Naive thymus-derived CD8-positive, alpha-beta T cell (primary cell): ENCODE measurements around the gene TRIM7. TPM values are rescaled to one million over a fixed set of nuclear protein-coding genes. Genes with fewer than 3 reads are reported as not detected.

Experiments used
- ATAC-seq, 2 donors: fragments of 150-1000 bp; cut with Tn5 transposase in 1 of 2; sonication (Bioruptor Pico), chemical (Tn5 transposase) in 1 of 2; 1 replicate in 1 of 2; 2 replicates in 1 of 2; pipeline ENCODE4 v1.10.0; 2021; ENCODE audit warnings: mild to moderate bottlenecking in 2 of 2, moderate library complexity in 2 of 2
- POLR2A ChIA-PET: fragments of 350-600 bp; sonication (Branson Sonifier 250); formaldehyde crosslinking; loops from one replicate; lab custom pipeline; 2021; ENCODE audit warnings: antibody characterized with exemption; lab: Charles Lee
- DNase-seq, 10 donors: peaks; one replicate each; pipeline versions ENCODE4 v3.0.0 to v3.0.0-alpha.2; 2020 to 2022
- H3K27ac Mint-ChIP-seq, 10 donors: one replicate each; pipeline ENCODE4 v1.8.0; 2020 to 2022; ENCODE audit warnings: mild to moderate bottlenecking in 10 of 10, mixed read lengths in 10 of 10, moderate library complexity in 4 of 10, inconsistent platforms in 1 of 10
- H3K27me3 Mint-ChIP-seq, 5 donors: one replicate each; pipeline ENCODE4 v1.8.0; 2021 to 2022; ENCODE audit warnings: mixed read lengths in 5 of 5
- H3K36me3 Mint-ChIP-seq, 3 donors: one replicate each; pipeline ENCODE4 v1.8.0; 2020 to 2022; ENCODE audit warnings: mixed read lengths in 3 of 3, mild to moderate bottlenecking in 2 of 3, inconsistent platforms in 1 of 3
- H3K4me1 Mint-ChIP-seq, 4 donors: one replicate each; pipeline ENCODE4 v1.8.0; 2021 to 2022; ENCODE audit warnings: mixed read lengths in 4 of 4
- H3K4me3 Mint-ChIP-seq, 10 donors: one replicate each; pipeline ENCODE4 v1.8.0; 2020 to 2022; ENCODE audit warnings: mild to moderate bottlenecking in 10 of 10, mixed read lengths in 10 of 10, moderate library complexity in 6 of 10, inconsistent platforms in 1 of 10
- H3K9me3 Mint-ChIP-seq, 9 donors: one replicate each; pipeline ENCODE4 v1.8.0; 2020 to 2022; ENCODE audit warnings: mixed read lengths in 9 of 9, mild to moderate bottlenecking in 3 of 9, inconsistent platforms in 1 of 9, moderate library complexity in 1 of 9
- polyA plus RNA-seq, 3 donors: library from polyadenylated mRNA; unstranded; fragments of 300-500 nt; fragmentation: Illumina TruSeq; gene quantifications; one replicate each; pipeline ENCODE4 v1.2.3, GENCODE V29; 2021
- total RNA-seq, 8 experiments: library from RNA in 2 of 8; stranded (reverse) in 2 of 8; gene quantifications; one replicate each; pipeline ENCODE4 v1.2.3 and lab custom pipeline; 2021 to 2026

TRIM7 gene
- total and polyA plus RNA-seq, 5 experiments from 2014 or later = 0.40 to 4.2 (median 3.7) TPM; not detected in 2

- POLR2A ChIA-PET = interaction anchor here (15.2 to 15.4 kb wide), 2 partner anchors 14 to 21 kb away, joined by 250 to 284 read pairs; partner anchors contain the start of genes TRIM41 and TRIM52
- Mint-ChIP-seq H3K4me1 (peaks cover 17 to 52% (median 39%) of the 10 kb centered on the region in 4 donors), H3K9me3 (no peaks in the 10 kb centered on the region), H3K4me3 (no peak overlapping the region), H3K27ac (peak overlapping the region in 7 of 10 donors; percentile 6 to 69 (median 52)), H3K27me3 (no peaks in the 10 kb centered on the region), H3K36me3 (peaks cover 7 to 97% (median 26%) of the 10 kb centered on the region in 3 donors)
- ATAC-seq (no peak), DNase-seq (no peak)
Observed at GRCh38 chr5:181237729-181238385, 32.9 kb upstream of the TRIM7 start.

GRCh38 chr5:181236954-181237641 is 32.1 kb upstream of the TRIM7 start:
- Mint-ChIP-seq H3K27me3 (no peaks in the 10 kb centered on the region), H3K36me3 (peaks cover 6 to 97% (median 26%) of the 10 kb centered on the region in 3 donors), H3K27ac (peak overlapping the region in 3 of 10 donors; percentile 31 to 69 (median 36)), H3K4me3 (no peak overlapping the region), H3K9me3 (no peaks in the 10 kb centered on the region), H3K4me1 (peaks cover 13 to 46% (median 33%) of the 10 kb centered on the region in 4 donors)
- no peak for ATAC-seq
- POLR2A ChIA-PET = interaction anchor here (0.8 to 15.4 kb wide), 5 partner anchors 9 to 17 kb away, joined by 3 to 250 read pairs (median 3); partner anchors contain the start of gene TRIM41
- DNase-seq = no peak

GRCh38 chr5:181236471-181236870 is 31.5 kb upstream of the TRIM7 start:
- Mint-ChIP-seq H3K27me3 (no peaks in the 10 kb centered on the region), H3K27ac (peak overlapping the region in 2 of 10 donors; percentile 9 to 31)

DNA sequence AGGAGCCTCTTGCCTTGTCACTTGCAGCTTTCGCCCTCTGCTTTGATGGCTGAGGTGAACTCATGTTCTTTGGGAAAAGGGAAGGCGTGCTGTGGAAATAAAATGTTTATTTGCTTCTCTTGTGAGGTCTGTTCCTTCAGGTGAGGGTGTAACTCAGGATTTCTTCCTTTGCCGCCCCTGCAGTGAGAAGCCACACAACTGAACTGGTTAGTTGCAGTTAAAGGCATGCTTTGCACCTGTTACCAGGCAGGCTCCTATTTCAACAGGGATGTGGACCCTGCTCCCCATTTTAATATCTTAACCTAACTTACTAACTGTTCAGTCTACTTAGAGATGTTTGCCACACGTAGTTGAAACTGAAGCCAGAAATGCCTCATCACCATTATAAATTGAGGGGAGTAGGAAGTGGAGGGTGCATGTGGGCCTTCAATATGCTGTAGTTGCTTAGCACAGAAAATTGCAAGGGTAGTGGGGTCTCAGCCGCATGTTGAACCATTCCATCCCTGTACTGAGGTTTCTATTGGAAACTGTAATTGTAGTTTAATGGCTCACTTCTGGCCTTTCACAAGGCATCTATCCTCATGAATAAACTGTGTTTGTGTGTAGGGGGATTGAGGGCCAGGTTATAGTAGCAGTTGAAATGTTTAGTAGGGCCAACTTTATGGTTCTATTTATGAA is 30.8 kb upstream of the TRIM7 start:
- H3K4me1 Mint-ChIP-seq = peaks cover 10 to 41% (median 22%) of the 10 kb centered on the region in 4 donors
- H3K36me3 Mint-ChIP-seq = peaks cover 8 to 97% (median 28%) of the 10 kb centered on the region in 3 donors
- peak overlapping the region in 5 of 10 donors; percentile 3 to 59 (median 57) for H3K27ac Mint-ChIP-seq
- DNase-seq (no peak), ATAC-seq (no peak)
- no peak overlapping the region for H3K4me3 Mint-ChIP-seq
- POLR2A ChIA-PET = interaction anchor here (0.7 to 5.4 kb wide), 6 partner anchors 8 to 25 kb away, joined by 3 to 39 read pairs (median 6); partner anchors contain the start of genes RACK1, TRIM41 and TRIM52
- no peaks in the 10 kb centered on the region for H3K9me3 Mint-ChIP-seq
- no peaks in the 10 kb centered on the region for H3K27me3 Mint-ChIP-seq

More at GRCh38 chr5:181236471-181236870, 31.5 kb upstream of the TRIM7 start:
- Mint-ChIP-seq H3K4me1 (peaks cover 10 to 43% (median 28%) of the 10 kb centered on the region in 4 donors), H3K4me3 (no peak overlapping the region), H3K9me3 (no peaks in the 10 kb centered on the region), H3K36me3 (peaks cover 8 to 97% (median 28%) of the 10 kb centered on the region in 3 donors)
- DNase-seq = no peak
- POLR2A ChIA-PET = interaction anchor here (0.8 to 5.4 kb wide), 4 partner anchors 9 to 18 kb away, joined by 3 to 39 read pairs (median 3); partner anchors contain the start of gene TRIM41
- no peak for ATAC-seq

DNA sequence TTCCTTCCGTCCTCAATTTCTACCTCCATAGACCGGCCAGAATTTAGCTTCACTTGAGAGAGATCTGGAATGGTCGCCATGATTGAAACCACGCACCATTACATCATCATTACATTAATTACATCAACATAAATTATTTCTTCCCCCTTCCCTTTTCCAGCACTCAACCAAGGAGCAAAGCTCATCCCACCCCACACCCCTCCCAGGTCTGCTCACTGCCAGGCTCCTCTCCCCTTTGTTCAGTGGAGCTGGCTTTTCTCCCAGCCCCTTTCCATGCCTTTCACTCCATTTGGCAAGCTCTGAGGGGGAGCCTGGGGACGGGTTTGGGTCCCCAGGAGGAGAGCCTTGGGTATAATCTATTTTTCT is 30.3 kb upstream of the TRIM7 start:
- H3K36me3 Mint-ChIP-seq = peaks cover 8 to 96% (median 28%) of the 10 kb centered on the region in 3 donors
- ATAC-seq (no peak), DNase-seq (no peak)
- H3K27ac Mint-ChIP-seq = peak overlapping the region in 7 of 10 donors; percentile 27 to 69 (median 58)
- no peaks in the 10 kb centered on the region for H3K27me3 Mint-ChIP-seq
- H3K9me3 Mint-ChIP-seq = no peaks in the 10 kb centered on the region
- POLR2A ChIA-PET = interaction anchor here (0.7 to 5.4 kb wide), 4 partner anchors 8 to 26 kb away, joined by 5 to 39 read pairs (median 8); partner anchors contain the start of genes RACK1, TRIM41 and TRIM52
- H3K4me3 Mint-ChIP-seq = no peak overlapping the region
- peaks cover 13 to 44% (median 24%) of the 10 kb centered on the region in 4 donors for H3K4me1 Mint-ChIP-seq

- ATAC-seq = peak in 1 of 2 donors; percentile 13
- POLR2A ChIA-PET = interaction anchor here (0.7 to 5.4 kb wide), 4 partner anchors 9 to 26 kb away, joined by 5 to 39 read pairs (median 8); partner anchors contain the start of genes RACK1, TRIM41 and TRIM52
- peaks cover 8 to 94% (median 28%) of the 10 kb centered on the region in 3 donors for H3K36me3 Mint-ChIP-seq
Observed at GRCh38 chr5:181234455-181235306, 29.7 kb upstream of the TRIM7 start.

GRCh38 chr5:181233801-181234454 is 28.9 kb upstream of the TRIM7 start:
- H3K27me3 Mint-ChIP-seq = no peaks in the 10 kb centered on the region
- POLR2A ChIA-PET = interaction anchor here (2.1 to 5.4 kb wide), 2 partner anchors 10 kb away, joined by 9 to 39 read pairs; partner anchors contain the start of genes RACK1 and TRIM41
- H3K9me3 Mint-ChIP-seq = no peaks in the 10 kb centered on the region
- ATAC-seq (no peak), DNase-seq (no peak)
- H3K4me1 Mint-ChIP-seq = peaks cover 21 to 45% (median 30%) of the 10 kb centered on the region in 4 donors
- peaks cover 4 to 93% (median 23%) of the 10 kb centered on the region in 3 donors for H3K36me3 Mint-ChIP-seq
- H3K27ac Mint-ChIP-seq = peak overlapping the region in 3 of 10 donors; percentile 22 to 71 (median 31)
- no peak overlapping the region for H3K4me3 Mint-ChIP-seq

More at GRCh38 chr5:181234455-181235306, 29.7 kb upstream of the TRIM7 start:
- Mint-ChIP-seq H3K27ac (peak overlapping the region in 5 of 10 donors; percentile 57 to 69 (median 59)), H3K4me3 (no peak overlapping the region), H3K9me3 (no peaks in the 10 kb centered on the region), H3K27me3 (no peaks in the 10 kb centered on the region), H3K4me1 (peaks cover 15 to 44% (median 29%) of the 10 kb centered on the region in 4 donors)
- DNase-seq = no peak

DNA sequence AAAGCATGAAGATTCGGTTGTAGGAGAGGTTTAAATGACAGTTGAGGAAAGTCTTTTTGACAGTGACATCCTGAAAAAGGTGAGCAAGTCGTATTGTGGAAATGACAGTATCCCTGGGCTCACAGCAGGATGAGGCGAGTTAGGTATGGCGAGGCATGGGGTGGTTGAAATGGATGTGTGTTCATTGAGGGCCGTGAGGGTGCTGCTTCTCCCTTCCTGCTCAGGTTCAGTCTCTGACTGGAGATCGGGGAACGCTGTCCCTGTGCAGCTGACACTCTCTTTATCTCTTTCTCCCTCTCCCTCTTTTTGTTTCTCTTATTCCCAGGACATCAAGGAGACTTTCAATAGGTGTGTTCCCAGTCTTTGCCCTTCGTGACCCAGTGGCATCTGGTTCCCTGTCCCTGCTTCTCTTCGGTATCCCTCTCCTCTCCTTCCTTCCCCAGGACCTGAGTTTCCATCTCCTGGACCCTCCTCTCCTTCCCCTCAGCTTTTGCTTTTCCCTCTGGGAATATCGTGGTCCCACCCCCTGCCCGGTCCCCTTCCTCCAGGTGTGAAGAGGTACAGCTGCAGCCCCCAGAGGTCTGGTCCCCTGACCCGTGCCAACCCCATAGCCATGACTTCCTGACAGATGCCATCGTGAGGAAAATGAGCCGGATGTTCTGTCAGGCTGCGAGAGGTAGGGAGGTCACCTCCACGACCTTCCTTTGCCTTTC is 28.2 kb upstream of the TRIM7 start:
- H3K4me1 Mint-ChIP-seq = peaks cover 19 to 44% (median 25%) of the 10 kb centered on the region in 4 donors
- no peaks in the 10 kb centered on the region for H3K27me3 Mint-ChIP-seq
- no peak for DNase-seq
- H3K4me3 Mint-ChIP-seq = peak overlapping the region in 1 of 10 donors; percentile 17
- ATAC-seq = no peak
- H3K36me3 Mint-ChIP-seq = peaks cover 4 to 87% (median 18%) of the 10 kb centered on the region in 3 donors
- H3K9me3 Mint-ChIP-seq = no peaks in the 10 kb centered on the region
- H3K27ac Mint-ChIP-seq = peak overlapping the region in 6 of 10 donors; percentile 70 to 80 (median 72)
- POLR2A ChIA-PET = interaction anchor here (2.1 to 5.4 kb wide), 4 partner anchors 9 to 12 kb away, joined by 6 to 39 read pairs (median 14); partner anchors contain the start of genes RACK1 and TRIM41

GRCh38 chr5:181232593-181232992 is 27.6 kb upstream of the TRIM7 start:
- POLR2A ChIA-PET = interaction anchor here (2.1 to 11.2 kb wide), 4 partner anchors 9 to 30 kb away, joined by 6 to 212 read pairs (median 30); partner anchors contain the start of genes RACK1, TRIM41 and TRIM52
- Mint-ChIP-seq H3K27me3 (no peaks in the 10 kb centered on the region), H3K4me3 (no peak overlapping the region), H3K27ac (peak overlapping the region in 5 of 10 donors; percentile 34 to 77 (median 68)), H3K4me1 (peaks cover 15 to 38% (median 20%) of the 10 kb centered on the region in 4 donors), H3K36me3 (peaks cover 4 to 80% (median 15%) of the 10 kb centered on the region in 3 donors), H3K9me3 (no peaks in the 10 kb centered on the region)
- DNase-seq (no peak), ATAC-seq (no peak)

DNA sequence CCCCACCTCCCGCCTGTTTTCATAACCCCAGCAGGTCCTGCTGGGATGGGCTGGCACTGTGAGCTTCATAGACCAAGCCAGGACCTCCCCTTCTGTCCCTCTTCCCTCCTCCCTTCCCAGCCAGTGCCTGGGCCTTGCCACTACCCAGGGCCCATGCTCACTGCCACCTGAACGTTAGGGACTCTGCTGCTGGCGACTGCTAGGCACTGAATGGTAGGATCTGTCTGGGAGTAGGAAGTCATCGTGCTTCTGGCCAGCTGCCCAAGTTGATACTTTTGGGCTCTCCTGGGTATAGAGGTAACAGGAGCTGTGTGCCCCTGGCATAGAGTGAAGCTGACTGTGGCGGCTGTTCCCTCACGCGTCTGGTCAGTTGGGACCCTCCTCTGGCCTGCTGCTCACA is 26.4 kb upstream of the TRIM7 start:
- no peaks in the 10 kb centered on the region for H3K9me3 Mint-ChIP-seq
- peaks cover 4 to 72% (median 5%) of the 10 kb centered on the region in 3 donors for H3K36me3 Mint-ChIP-seq
- H3K4me3 Mint-ChIP-seq = no peak overlapping the region
- ATAC-seq = no peak
- POLR2A ChIA-PET = interaction anchor here (0.9 to 11.2 kb wide), 5 partner anchors 11 to 46 kb away, joined by 3 to 212 read pairs (median 6); partner anchors contain the start of genes RACK1 and TRIM52
- peaks cover 16 to 46% (median 22%) of the 10 kb centered on the region in 4 donors for H3K4me1 Mint-ChIP-seq
- no peak for DNase-seq
- H3K27ac Mint-ChIP-seq = peak overlapping the region in 7 of 10 donors; percentile 53 to 81 (median 67)
- no peaks in the 10 kb centered on the region for H3K27me3 Mint-ChIP-seq
